Trophoblast cell (in vitro differentiated cells and primary cell): ENCODE results near the gene TMEM61.

Source experiments
- DNase-seq, 2 donors: peaks; one replicate each; pipeline ENCODE4 v3.0.0-alpha.2; 2016
- H2AFZ ChIP-seq: 2 replicates; pipeline ENCODE4 v1.6.1; 2013; ENCODE audit warnings: low read length, moderate library complexity, mild to moderate bottlenecking; ENCODE audit not compliant: insufficient read depth, poor library complexity
- H2AK5ac ChIP-seq: 2 replicates; pipeline ENCODE4 v1.6.1; 2013; ENCODE audit warnings: mild to moderate bottlenecking, low read length
- H2BK120ac ChIP-seq: 2 replicates; pipeline ENCODE4 v1.6.1; 2013; ENCODE audit warnings: low read length, mild to moderate bottlenecking, moderate library complexity; ENCODE audit not compliant: insufficient read depth, poor library complexity
- H2BK12ac ChIP-seq: 2 replicates; pipeline ENCODE4 v1.6.1; 2013; ENCODE audit warnings: mild to moderate bottlenecking, low read length, moderate library complexity
- H2BK5ac ChIP-seq: 2 replicates; pipeline ENCODE4 v1.6.1; 2013; ENCODE audit warnings: low read length, low read depth, moderate library complexity, mild to moderate bottlenecking; ENCODE audit not compliant: poor library complexity
- H3K14ac ChIP-seq: 2 replicates; pipeline ENCODE4 v1.6.1; 2013; ENCODE audit warnings: mild to moderate bottlenecking, low read length
- H3K18ac ChIP-seq: 2 replicates; pipeline ENCODE4 v1.6.1; 2013; ENCODE audit warnings: mild to moderate bottlenecking, low read length
- H3K23ac ChIP-seq: 2 replicates; pipeline ENCODE4 v1.6.1; 2013; ENCODE audit warnings: low read length
- H3K27ac ChIP-seq: 2 replicates; pipeline ENCODE4 v1.5.1; 2013; ENCODE audit warnings: low read depth, mild to moderate bottlenecking, inconsistent platforms, low read length, moderate library complexity
- H3K27me3 ChIP-seq: 2 replicates; pipeline ENCODE4 v1.6.1; 2013; ENCODE audit warnings: inconsistent platforms, mild to moderate bottlenecking, low read length, moderate library complexity; ENCODE audit not compliant: insufficient read depth
- H3K36me3 ChIP-seq, 2 experiments: 1 replicate in 1 of 2; 2 replicates in 1 of 2; pipeline ENCODE4 v1.6.1; 2013; ENCODE audit warnings: low read length in 2 of 2, mild to moderate bottlenecking in 2 of 2, moderate library complexity in 1 of 2; ENCODE audit not compliant: insufficient read depth in 2 of 2, control insufficient read depth in 1 of 2
- H3K4ac ChIP-seq: 2 replicates; pipeline ENCODE4 v1.6.1; 2013; ENCODE audit warnings: low read depth, mild to moderate bottlenecking, low read length, moderate library complexity
- H3K4me1 ChIP-seq, 2 experiments: 1 replicate in 1 of 2; 2 replicates in 1 of 2; pipeline ENCODE4 v1.6.1; 2013; ENCODE audit warnings: low read length in 2 of 2, mild to moderate bottlenecking in 2 of 2, moderate library complexity in 1 of 2; ENCODE audit not compliant: insufficient read depth in 2 of 2, control insufficient read depth in 1 of 2
- H3K4me2 ChIP-seq: 2 replicates; pipeline ENCODE4 v1.6.1; 2013; ENCODE audit warnings: inconsistent platforms, mild to moderate bottlenecking, low read length, moderate library complexity
- H3K4me3 ChIP-seq: 2 replicates; pipeline ENCODE4 v1.5.1; 2013; ENCODE audit warnings: mild to moderate bottlenecking, low read depth, low read length, inconsistent platforms
- H3K79me1 ChIP-seq: one replicate; pipeline ENCODE4 v1.6.1; 2013; ENCODE audit warnings: low read length
- H3K79me2 ChIP-seq: 2 replicates; pipeline ENCODE4 v1.6.1; 2013; ENCODE audit warnings: low read length, mild to moderate bottlenecking; ENCODE audit not compliant: control insufficient read depth, insufficient read depth, poor library complexity
- H3K9ac ChIP-seq: 2 replicates; pipeline ENCODE4 v1.6.1; 2013; ENCODE audit warnings: mild to moderate bottlenecking, low read length
- H3K9me3 ChIP-seq: 2 replicates; pipeline ENCODE4 v1.6.1; 2013; ENCODE audit warnings: low read depth, mild to moderate bottlenecking, control low read depth, inconsistent platforms, low read length; ENCODE audit not compliant: insufficient read depth
- H4K12ac ChIP-seq: 2 replicates; pipeline ENCODE4 v1.6.1; 2013; ENCODE audit warnings: low read depth, mild to moderate bottlenecking, low read length, moderate library complexity
- H4K8ac ChIP-seq: 2 replicates; pipeline ENCODE4 v1.6.1; 2013; ENCODE audit warnings: low read depth, mild to moderate bottlenecking, low read length, moderate library complexity
- H4K91ac ChIP-seq: one replicate; pipeline ENCODE4 v1.6.1; 2013; ENCODE audit warnings: low read depth, mild to moderate bottlenecking, low read length, moderate library complexity
- WGBS: extraction: QIAGEN DNeasy Blood & Tissue Kit; methylation state at CpG from one replicate; pipeline ENCODE4 v1.1.7; 2013; ENCODE audit warnings: missing lambda C conversion rate; ENCODE audit not compliant: insufficient read length, insufficient coverage; ENCODE audit errors: extremely low coverage; 5-methylcytosine and 5-hydroxymethylcytosine counted together

The TMEM61 gene

GRCh38 chr1:55015123-55015522 is 34.7 kb downstream of the TMEM61 start:
- H3K79me1 ChIP-seq = no peaks in the 10 kb centered on the region
- H3K27ac ChIP-seq = no peak overlapping the region
- no CpG with 5 or more reads among the region's 5 CpGs for WGBS
- no peaks in the 10 kb centered on the region for H3K27me3 ChIP-seq
- H3K4me2 ChIP-seq = no peak overlapping the region
- no peak overlapping the region for H4K91ac ChIP-seq
- H3K9ac ChIP-seq = no peak overlapping the region
- no peak overlapping the region for H3K4ac ChIP-seq
- H3K18ac ChIP-seq = no peak overlapping the region
- no peaks in the 10 kb centered on the region for H3K9me3 ChIP-seq
- H4K8ac ChIP-seq = no peak overlapping the region
- no peak for DNase-seq
- H3K79me2 ChIP-seq = no peaks in the 10 kb centered on the region
- no peaks in the 10 kb centered on the region for H3K36me3 ChIP-seq
- no peak overlapping the region for H4K12ac ChIP-seq
- peaks cover 0 to 3% of the 10 kb centered on the region in 2 experiments for H3K4me1 ChIP-seq
- H2BK12ac ChIP-seq = no peak overlapping the region
- H3K23ac ChIP-seq = no peak overlapping the region
- no peak overlapping the region for H2AFZ ChIP-seq
- H2BK120ac ChIP-seq = no peak overlapping the region
- no peak overlapping the region for H2AK5ac ChIP-seq
- no peak overlapping the region for H3K4me3 ChIP-seq
- H3K14ac ChIP-seq = no peak overlapping the region
- no peak overlapping the region for H2BK5ac ChIP-seq

DNA sequence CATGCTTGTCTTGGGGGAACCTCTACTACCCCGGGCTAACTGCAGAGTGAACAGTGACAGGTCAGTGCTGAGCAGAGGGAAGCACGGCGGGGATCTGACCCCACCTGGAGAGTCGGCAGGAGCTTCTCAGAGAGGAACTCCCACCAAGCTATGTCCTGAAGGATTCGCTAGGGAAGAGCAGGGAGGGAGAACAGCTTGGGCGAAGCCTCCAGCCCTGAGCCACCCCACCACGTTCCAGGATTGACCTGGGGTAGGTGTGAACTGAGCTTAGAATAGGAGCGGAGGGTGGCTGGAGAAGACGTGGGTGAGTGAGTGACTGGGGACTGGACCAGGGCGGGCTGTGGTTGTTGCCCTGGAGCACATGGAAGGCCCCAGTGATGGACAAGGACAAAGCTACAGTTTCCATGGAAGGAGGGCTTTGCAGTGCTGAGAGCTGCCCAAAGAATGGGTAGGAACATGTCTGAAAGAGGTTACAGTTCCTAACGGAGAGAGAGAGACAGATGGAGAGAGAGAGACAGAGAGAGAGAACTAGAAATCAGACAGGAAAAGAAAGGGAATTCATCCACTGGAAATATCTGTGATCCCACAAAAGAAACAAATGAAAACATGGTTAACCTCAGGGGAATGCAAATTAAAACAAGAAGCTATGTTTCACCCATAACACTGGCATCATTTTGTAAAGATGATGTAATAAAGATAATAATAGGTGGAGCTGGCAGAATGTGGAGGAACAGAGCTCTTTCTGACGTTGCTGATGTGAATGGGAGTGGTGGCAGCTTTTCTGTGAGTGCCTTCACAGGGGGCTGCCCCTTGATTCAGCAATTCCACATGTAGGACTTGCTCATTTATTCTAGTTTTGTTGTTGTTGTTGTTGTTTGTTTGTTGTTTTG is 35.5 kb downstream of the TMEM61 start:
- H4K91ac ChIP-seq = no peak overlapping the region
- no peak overlapping the region for H3K4ac ChIP-seq
- WGBS = no CpG with 5 or more reads among the region's 12 CpGs

GRCh38 chr1:55018395-55018794 is 38.0 kb downstream of the TMEM61 start:
- no peak overlapping the region for H2BK5ac ChIP-seq
- H3K4me2 ChIP-seq = no peak overlapping the region
- H3K27ac ChIP-seq = no peak overlapping the region
- WGBS = no CpG with 5 or more reads among the region's 9 CpGs
- H3K14ac ChIP-seq = no peak overlapping the region
- no peak overlapping the region for H3K18ac ChIP-seq
- H3K27me3 ChIP-seq = no peaks in the 10 kb centered on the region
- H2BK120ac ChIP-seq = no peak overlapping the region
- DNase-seq = no peak
- H2AK5ac ChIP-seq = no peak overlapping the region
- no peak overlapping the region for H3K23ac ChIP-seq
- no peak overlapping the region for H4K12ac ChIP-seq
- no peak overlapping the region for H3K4me3 ChIP-seq
- no peak overlapping the region for H4K8ac ChIP-seq
- H3K79me2 ChIP-seq = no peaks in the 10 kb centered on the region
- H3K79me1 ChIP-seq = peaks cover 3% of the 10 kb centered on the region
- no peak overlapping the region for H4K91ac ChIP-seq
- peaks cover 0 to 3% of the 10 kb centered on the region in 2 experiments for H3K4me1 ChIP-seq
- no peaks in the 10 kb centered on the region for H3K36me3 ChIP-seq
- H3K9me3 ChIP-seq = no peaks in the 10 kb centered on the region
- H3K9ac ChIP-seq = no peak overlapping the region
- H3K4ac ChIP-seq = no peak overlapping the region
- no peak overlapping the region for H2BK12ac ChIP-seq
- H2AFZ ChIP-seq = no peak overlapping the region

More for the DNA sequence above, 35.5 kb downstream of the TMEM61 start:
- Histone ChIP-seq H2AK5ac (no peak overlapping the region), H3K9ac (peak overlapping the region; percentile 19), H3K79me1 (no peaks in the 10 kb centered on the region), H4K8ac (no peak overlapping the region), H2BK120ac (no peak overlapping the region), H3K27me3 (no peaks in the 10 kb centered on the region), H3K23ac (no peak overlapping the region), H2AFZ (no peak overlapping the region), H3K4me3 (no peak overlapping the region), H3K79me2 (no peaks in the 10 kb centered on the region), H2BK5ac (no peak overlapping the region), H3K18ac (no peak overlapping the region), H3K9me3 (no peaks in the 10 kb centered on the region), H3K4me1 (peaks cover 0 to 3% of the 10 kb centered on the region in 2 experiments), H4K12ac (no peak overlapping the region), H3K4me2 (no peak overlapping the region), H3K36me3 (no peaks in the 10 kb centered on the region), H3K14ac (no peak overlapping the region), H2BK12ac (no peak overlapping the region), H3K27ac (no peak overlapping the region)
- DNase-seq = no peak

- no CpG with 5 or more reads among the region's 15 CpGs for WGBS
- Histone ChIP-seq H2BK5ac (no peak overlapping the region), H3K79me2 (no peaks in the 10 kb centered on the region), H3K4me2 (no peak overlapping the region), H2AK5ac (no peak overlapping the region), H2BK120ac (no peak overlapping the region), H3K9ac (no peak overlapping the region), H3K14ac (peak overlapping the region; percentile 41), H3K4ac (no peak overlapping the region), H4K12ac (peak overlapping the region; percentile 91), H3K4me3 (no peak overlapping the region), H3K9me3 (no peaks in the 10 kb centered on the region), H3K36me3 (no peaks in the 10 kb centered on the region), H3K27me3 (no peaks in the 10 kb centered on the region), H3K27ac (no peak overlapping the region), H3K23ac (no peak overlapping the region), H4K91ac (peak overlapping the region; percentile 79), H3K79me1 (peaks cover 3% of the 10 kb centered on the region), H2AFZ (peak overlapping the region; percentile 94), H4K8ac (peak overlapping the region; percentile 93), H2BK12ac (peak overlapping the region; percentile 21), H3K18ac (peak overlapping the region; percentile 30), H3K4me1 (peaks cover 0 to 3% of the 10 kb centered on the region in 2 experiments)
- peak; percentile 85 to 86 for DNase-seq
Observed at GRCh38 chr1:55021942-55022546, 41.6 kb downstream of the TMEM61 start.
